Psoas muscle (tissue), 8 donors: ENCODE data around the gene CASZ1. TPM values are rescaled to one million over a fixed set of nuclear protein-coding genes. Genes with fewer than 3 reads are reported as not detected.
A peak's percentile ranks its signal among the peaks of the same experiment; 100 is the strongest.

Experiments used
- ATAC-seq, 4 donors: fragments of 200-7000 bp; cut with Tn5 transposase; one replicate each; pipeline ENCODE4 v1.9.1; 2020; ENCODE audit warnings: moderate library complexity in 3 of 4, mild to moderate bottlenecking in 2 of 4
- DNase-seq, 2 donors: peaks; one replicate each; pipeline ENCODE4 v3.0.0-alpha.2; 2020
- H3K27ac ChIP-seq: fragments of 200-600 bp; one replicate; pipeline ENCODE4 v1.8.0; 2022
- H3K27me3 ChIP-seq, 3 donors: fragments of 200-600 bp in 1 of 3; one replicate each; pipeline versions ENCODE4 v1.6.1 to v1.8.0; 2013 to 2022; ENCODE audit warnings: low read length in 2 of 3, mild to moderate bottlenecking in 2 of 3, moderate library complexity in 1 of 3; ENCODE audit not compliant: insufficient read depth in 3 of 3
- H3K36me3 ChIP-seq, 2 donors: fragments of 200-600 bp in 1 of 2; one replicate each; pipeline versions ENCODE4 v1.6.1 to v1.8.0; 2013 to 2022; ENCODE audit warnings: low read depth in 1 of 2, mild to moderate bottlenecking in 1 of 2, moderate library complexity in 1 of 2; ENCODE audit not compliant: insufficient read depth in 1 of 2
- H3K4me1 ChIP-seq: fragments of 200-600 bp; one replicate; pipeline ENCODE4 v1.8.0; 2022
- H3K4me3 ChIP-seq: fragments of 200-600 bp; one replicate; pipeline ENCODE4 v1.8.0; 2022; ENCODE audit warnings: mild to moderate bottlenecking
- H3K9me3 ChIP-seq: fragments of 200-600 bp; one replicate; pipeline ENCODE4 v1.8.0; 2022
- WGBS, 3 donors: extraction: QIAGEN DNeasy Blood & Tissue Kit; methylation state at CpG; one replicate each; pipeline versions ENCODE4 v1.1.6 to v1.1.7; 2013; 5-methylcytosine and 5-hydroxymethylcytosine counted together
- intact Hi-C, 2 donors: fragments of 100-400 bp; cut with DNase I; formaldehyde crosslinking; loops; one replicate each; pipeline versions ENCODE4 v1.11.0 to v1.14.2; 2022
- polyA plus RNA-seq, 3 donors: library from polyadenylated mRNA; stranded (reverse); fragments of 200-250 nt; gene quantifications; one replicate each; pipeline ENCODE4 v1.2.3, GENCODE V29; 2013
- total RNA-seq, 4 donors: library from RNA; stranded (reverse); fragmentation: NEBNext Ultra II Directional in 2 of 4; extraction: Animal tissue kit (Norgen Biotek cat#: 25700) in 2 of 4; gene quantifications; one replicate each; pipeline versions ENCODE4 v1.2.1 to v1.2.4, GENCODE V29; 2021 to 2023
- TF ChIP-seq, protein P1 (sequence below): fragments of 200-600 bp; IDR thresholded peaks from one replicate; pipeline ENCODE4 v1.8.0; 2022; ENCODE audit warnings: antibody characterized with exemption
- donor health status: healthy with polysubstance abuse.
- donor health status: DM: no; HTN: no; CAD: no; lungs with moderate emphysema.
- donor health status: Bipolar disorder and iron deficiency.
- donor health status: healthy.
- donor health status: DM: yes; HTN: yes; CAD: no.
- donor health status: DM: no; HTN: no; CAD: no.
- donor health status: DM: no; HTN: no; CAD: no.
- donor health status: DM: yes; HTN: yes; CAD: no.

The CASZ1 gene
- total and polyA plus RNA-seq, 7 donors = 2.6 to 83.3 (median 53.1) TPM

DNA sequence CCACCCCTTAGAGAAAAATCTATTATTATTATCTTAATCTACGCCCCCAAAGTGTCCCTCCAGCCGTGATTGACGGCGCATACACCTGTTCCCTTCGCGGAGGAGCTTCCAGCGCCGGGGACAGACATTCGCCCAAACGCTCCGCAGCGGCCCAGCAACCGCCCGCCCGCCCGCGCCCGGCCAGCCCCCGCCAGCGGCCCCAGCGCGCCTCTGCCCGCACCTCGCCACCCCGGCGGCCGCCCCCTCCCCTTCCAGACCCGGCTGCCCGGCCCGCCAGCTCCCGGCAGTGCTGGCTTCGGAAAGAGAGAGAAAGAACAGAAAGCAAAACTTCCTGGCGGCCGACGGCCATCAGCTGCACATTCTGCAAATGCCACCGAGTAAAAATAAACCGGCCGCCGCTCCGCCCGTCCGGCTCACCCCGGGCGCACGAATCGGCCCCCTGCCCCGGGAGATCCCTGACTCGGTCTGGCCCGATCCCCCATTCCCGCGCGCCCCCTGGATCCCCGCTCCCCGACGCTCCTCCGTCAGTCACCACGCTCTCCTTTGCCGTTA is 1.6 kb downstream of the CASZ1 start:
- TF ChIP-seq, protein P1, sequence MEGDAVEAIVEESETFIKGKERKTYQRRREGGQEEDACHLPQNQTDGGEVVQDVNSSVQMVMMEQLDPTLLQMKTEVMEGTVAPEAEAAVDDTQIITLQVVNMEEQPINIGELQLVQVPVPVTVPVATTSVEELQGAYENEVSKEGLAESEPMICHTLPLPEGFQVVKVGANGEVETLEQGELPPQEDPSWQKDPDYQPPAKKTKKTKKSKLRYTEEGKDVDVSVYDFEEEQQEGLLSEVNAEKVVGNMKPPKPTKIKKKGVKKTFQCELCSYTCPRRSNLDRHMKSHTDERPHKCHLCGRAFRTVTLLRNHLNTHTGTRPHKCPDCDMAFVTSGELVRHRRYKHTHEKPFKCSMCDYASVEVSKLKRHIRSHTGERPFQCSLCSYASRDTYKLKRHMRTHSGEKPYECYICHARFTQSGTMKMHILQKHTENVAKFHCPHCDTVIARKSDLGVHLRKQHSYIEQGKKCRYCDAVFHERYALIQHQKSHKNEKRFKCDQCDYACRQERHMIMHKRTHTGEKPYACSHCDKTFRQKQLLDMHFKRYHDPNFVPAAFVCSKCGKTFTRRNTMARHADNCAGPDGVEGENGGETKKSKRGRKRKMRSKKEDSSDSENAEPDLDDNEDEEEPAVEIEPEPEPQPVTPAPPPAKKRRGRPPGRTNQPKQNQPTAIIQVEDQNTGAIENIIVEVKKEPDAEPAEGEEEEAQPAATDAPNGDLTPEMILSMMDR = no peak
- Histone ChIP-seq H3K4me1 (peaks cover 11% of the 10 kb centered on the region), H3K36me3 (no peaks in the 10 kb centered on the region), H3K27me3 (peaks cover 0 to 3% (median 0%) of the 10 kb centered on the region in 3 donors), H3K4me3 (peak overlapping the region; percentile 80), H3K9me3 (no peaks in the 10 kb centered on the region), H3K27ac (peak overlapping the region; percentile 99)
- intact Hi-C loops = loop anchor here (2.0 to 5.0 kb wide), 4 partner anchors 38 to 282 kb away; no protein-coding TSS in a partner anchor
- DNase-seq (peak; percentile 68 to 86), ATAC-seq (peak; percentile 60 to 65 (median 62))
- WGBS, 3 donors = 0 to 1% (median 1%) methylated on average over 51 to 58 of the region's 58 CpGs

DNA sequence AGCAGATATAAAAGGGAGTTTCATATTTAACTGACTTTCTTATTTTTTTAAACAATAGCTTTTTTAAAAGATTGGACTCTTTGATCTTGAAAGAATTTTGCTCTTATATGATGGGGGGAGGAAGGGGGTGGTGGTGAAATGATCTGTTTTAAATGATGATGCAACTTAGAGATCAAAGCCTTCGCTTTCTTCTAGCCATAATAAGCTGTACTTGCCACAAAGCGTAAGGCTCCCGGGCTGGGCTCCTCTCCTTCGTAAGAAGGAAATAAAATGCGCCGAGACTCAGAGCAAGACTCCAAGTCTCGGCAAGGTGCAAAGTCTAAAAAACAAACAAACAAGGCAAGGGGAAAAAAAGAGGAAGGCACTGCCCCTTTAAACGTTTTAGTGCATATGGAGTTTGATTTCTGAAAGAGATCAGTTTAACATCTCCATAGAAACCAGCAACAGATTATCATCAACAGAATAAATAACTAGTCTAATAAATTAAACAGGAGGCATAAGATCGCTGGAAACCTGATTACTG is 3.3 kb downstream of the CASZ1 start:
- Histone ChIP-seq H3K4me3 (peak overlapping the region; percentile 80), H3K9me3 (no peaks in the 10 kb centered on the region), H3K27ac (peak overlapping the region; percentile 99), H3K36me3 (no peaks in the 10 kb centered on the region), H3K4me1 (peaks cover 25% of the 10 kb centered on the region), H3K27me3 (no peaks in the 10 kb centered on the region)
- 2 to 9% (median 3%) methylated on average over 9 of the region's 9 CpGs for WGBS, 3 donors
- TF ChIP-seq, protein P1 = no peak
- DNase-seq (no peak), ATAC-seq (no peak)
- intact Hi-C loops = loop anchor here in 1 of 2 donors (5.0 kb wide), 1 partner anchor 281 kb away; no protein-coding TSS in a partner anchor

DNA sequence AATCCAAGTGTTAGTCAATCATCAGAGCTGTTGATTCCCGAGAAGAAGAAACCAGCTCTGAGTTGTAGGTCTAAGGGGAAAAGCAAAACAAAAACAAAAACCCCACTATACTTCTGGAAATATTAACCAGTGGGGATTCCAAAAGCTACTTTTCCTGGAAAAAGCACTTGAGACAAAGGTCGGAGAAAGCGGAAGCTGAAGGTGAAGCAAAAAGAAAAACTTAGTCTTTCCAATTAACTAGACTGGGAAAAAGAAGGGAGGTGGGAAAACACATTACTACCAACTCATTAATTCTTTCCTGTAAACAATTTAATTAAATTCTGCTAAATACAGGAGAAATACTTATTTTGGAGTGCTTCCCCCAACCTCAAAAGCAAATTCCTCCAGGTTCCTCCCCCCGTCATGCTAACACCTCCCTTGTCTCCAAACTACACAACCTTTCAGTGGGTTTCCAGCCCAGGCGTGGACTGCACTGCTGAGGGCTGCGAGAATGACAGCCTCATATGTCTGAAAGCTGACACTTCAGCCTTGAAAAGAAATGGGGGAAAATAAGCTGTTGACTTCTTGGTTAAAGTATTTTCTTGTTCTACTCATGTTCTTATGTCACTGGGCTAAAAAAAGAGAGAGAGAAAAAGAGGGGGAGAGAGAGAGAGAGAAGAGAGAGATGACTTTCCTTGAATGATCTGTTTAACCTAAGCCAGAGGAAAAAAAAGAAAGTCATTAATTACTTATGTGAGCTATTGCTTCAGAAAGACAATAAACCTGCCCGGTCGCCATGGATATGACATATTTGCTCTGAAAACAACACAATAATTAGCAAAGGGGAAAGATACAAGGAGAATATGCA is 5.1 kb downstream of the CASZ1 start:
- intact Hi-C loops = loop anchor here in 1 of 2 donors (5.0 kb wide), 1 partner anchor 279 kb away; no protein-coding TSS in a partner anchor
- H3K36me3 ChIP-seq = no peaks in the 10 kb centered on the region
- no peaks in the 10 kb centered on the region for H3K9me3 ChIP-seq
- ATAC-seq (peak in 2 of 4 donors; percentile 14 to 24), DNase-seq (no peak)
- peak overlapping the region; percentile 99 for H3K27ac ChIP-seq
- TF ChIP-seq, protein P1 = no peak
- H3K27me3 ChIP-seq = no peaks in the 10 kb centered on the region
- 19 to 35% (median 21%) methylated on average over 8 of the region's 8 CpGs for WGBS, 3 donors
- H3K4me3 ChIP-seq = peak overlapping the region; percentile 80
- peaks cover 42% of the 10 kb centered on the region for H3K4me1 ChIP-seq

DNA sequence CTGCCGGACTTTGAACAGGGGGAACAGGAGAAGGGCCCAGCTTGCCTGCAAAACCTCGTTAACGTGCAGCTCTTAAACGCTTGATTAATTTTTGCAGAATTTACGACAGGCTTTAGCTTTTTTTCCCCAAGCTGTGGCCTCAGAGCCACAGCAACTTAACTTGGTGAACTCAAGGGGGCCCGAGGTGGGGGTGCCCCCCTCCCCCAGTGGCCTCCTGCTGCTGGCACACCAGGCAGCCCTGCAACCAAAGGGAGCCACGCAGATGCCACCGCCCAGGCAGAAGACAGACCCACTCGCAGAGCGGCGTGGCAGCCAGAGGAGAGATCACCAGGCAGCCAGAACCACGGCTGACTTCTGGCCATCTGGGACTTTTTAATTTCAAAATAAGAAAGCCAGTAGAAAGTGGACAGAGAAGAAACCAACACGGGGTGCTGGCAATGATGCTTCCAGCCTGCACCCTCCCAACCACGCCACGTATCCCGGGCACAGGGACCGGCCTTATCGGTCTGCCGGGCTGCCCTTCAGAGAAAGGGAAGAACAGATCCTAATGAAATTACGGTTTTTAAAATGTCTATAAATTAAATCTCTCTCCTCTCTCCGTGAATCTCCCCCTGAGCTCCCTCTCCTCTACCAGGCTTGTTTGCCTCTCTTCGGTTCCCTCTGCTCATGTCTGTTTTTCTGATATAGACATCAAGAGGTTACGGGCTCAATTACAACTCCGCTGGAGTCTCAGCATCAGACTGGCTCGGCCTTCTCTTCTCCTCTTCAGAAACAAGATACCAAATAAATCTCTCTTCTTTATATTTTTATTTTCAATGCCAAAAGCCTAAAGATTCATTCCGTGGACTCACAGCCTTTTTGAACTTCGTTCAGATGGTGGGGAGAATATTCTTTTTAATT is 6.4 kb downstream of the CASZ1 start:
- no peaks in the 10 kb centered on the region for H3K36me3 ChIP-seq
- H3K4me1 ChIP-seq = peaks cover 54% of the 10 kb centered on the region
- ATAC-seq (no peak), DNase-seq (no peak)
- 39 to 73% (median 41%) methylated on average over 27 of the region's 27 CpGs for WGBS, 3 donors
- H3K4me3 ChIP-seq = peak overlapping the region; percentile 45
- H3K9me3 ChIP-seq = no peaks in the 10 kb centered on the region
- H3K27me3 ChIP-seq = no peaks in the 10 kb centered on the region
- TF ChIP-seq, protein P1 = no peak
- intact Hi-C loops = loop anchor here (2.0 to 5.0 kb wide), 6 partner anchors 38 to 278 kb away; no protein-coding TSS in a partner anchor
- H3K27ac ChIP-seq = peak overlapping the region; percentile 99
